CD4-positive, CD25-positive, alpha-beta regulatory T cell (primary cell): ENCODE results near the gene NID1. TPM values are rescaled to one million over a fixed set of nuclear protein-coding genes. Genes with fewer than 3 reads are reported as not detected.

ENCODE experiments used
- ATAC-seq, 2 donors: fragments of 150-1000 bp; cut with Tn5 transposase; one replicate each; pipeline ENCODE4 v1.10.0; 2021; ENCODE audit warnings: low read depth in 2 of 2, moderate number of reproducible peaks in 2 of 2, moderate library complexity in 1 of 2
- DNase-seq, 3 donors: peaks; one replicate each; pipeline versions ENCODE4 v3.0.0 to v3.0.0-alpha.2; 2012 to 2022; ENCODE audit warnings: mixed read lengths in 1 of 3
- H3K27ac ChIP-seq: one replicate; pipeline ENCODE4 v1.7.0; 2013; ENCODE audit warnings: mild to moderate bottlenecking, low read length; ENCODE audit not compliant: insufficient read depth, poor library complexity, severe bottlenecking
- H3K27me3 ChIP-seq: one replicate; pipeline ENCODE4 v1.7.0; 2013; ENCODE audit warnings: low read length; ENCODE audit not compliant: control insufficient read depth, insufficient read depth
- H3K36me3 ChIP-seq: one replicate; pipeline ENCODE4 v1.7.0; 2013; ENCODE audit warnings: mild to moderate bottlenecking, low read length, moderate library complexity; ENCODE audit not compliant: control insufficient read depth, insufficient read depth
- H3K4me1 ChIP-seq: 2 replicates; pipeline ENCODE4 v1.7.0; 2013; ENCODE audit warnings: mild to moderate bottlenecking, low read length; ENCODE audit not compliant: insufficient read depth, control insufficient read depth, poor library complexity, severe bottlenecking
- H3K4me3 ChIP-seq: one replicate; pipeline ENCODE4 v1.7.0; 2013; ENCODE audit warnings: low read depth, mild to moderate bottlenecking, low read length, moderate library complexity
- H3K9me3 ChIP-seq, 2 experiments: 1 replicate in 1 of 2; 2 replicates in 1 of 2; pipeline ENCODE4 v1.7.0; 2013; ENCODE audit warnings: low read length in 2 of 2, mild to moderate bottlenecking in 1 of 2, moderate library complexity in 1 of 2; ENCODE audit not compliant: control insufficient read depth in 2 of 2
- H3K27ac Mint-ChIP-seq, 3 donors: one replicate each; pipeline ENCODE4 v1.8.0; 2020 to 2022; ENCODE audit warnings: mild to moderate bottlenecking in 3 of 3, mixed read lengths in 3 of 3, moderate library complexity in 2 of 3
- H3K27me3 Mint-ChIP-seq: one replicate; pipeline ENCODE4 v1.8.0; 2022; ENCODE audit warnings: mild to moderate bottlenecking, mixed read lengths
- H3K36me3 Mint-ChIP-seq: one replicate; pipeline ENCODE4 v1.8.0; 2020; ENCODE audit warnings: mixed read lengths
- H3K4me1 Mint-ChIP-seq, 4 donors: one replicate each; pipeline ENCODE4 v1.8.0; 2020 to 2022; ENCODE audit warnings: mixed read lengths in 4 of 4, mild to moderate bottlenecking in 1 of 4
- H3K4me3 Mint-ChIP-seq, 4 donors: one replicate each; pipeline ENCODE4 v1.8.0; 2020 to 2022; ENCODE audit warnings: mild to moderate bottlenecking in 4 of 4, mixed read lengths in 4 of 4, moderate library complexity in 3 of 4
- H3K9me3 Mint-ChIP-seq, 7 donors: one replicate each; pipeline ENCODE4 v1.8.0; 2020 to 2022; ENCODE audit warnings: mixed read lengths in 7 of 7, mild to moderate bottlenecking in 3 of 7, moderate library complexity in 2 of 7
- polyA plus RNA-seq, 4 donors: library from polyadenylated mRNA; unstranded; fragments of 300-500 nt; fragmentation: Illumina TruSeq; gene quantifications; one replicate each; pipeline ENCODE4 v1.2.3, GENCODE V29; 2021
- total RNA-seq: library from RNA; stranded (reverse); gene quantifications from one replicate; pipeline ENCODE4 v1.2.3, GENCODE V29; 2022

Gene NID1
- total and polyA plus RNA-seq, 5 donors from 2014 or later = 0.10 TPM; not detected in 4

GRCh38 chr1:235946571-235946981 lies 118.3 kb downstream of the NID1 start:
- Mint-ChIP-seq H3K4me1 (peaks cover 0 to 6% (median 3%) of the 10 kb centered on the region in 4 donors), H3K4me3 (no peak overlapping the region), H3K27ac (peak overlapping the region in 1 of 3 donors; percentile 37), H3K27me3 (peaks cover 10% of the 10 kb centered on the region), H3K9me3 (no peaks in the 10 kb centered on the region), H3K36me3 (no peaks in the 10 kb centered on the region)
- Histone ChIP-seq H3K27ac (no peak overlapping the region), H3K4me1 (no peaks in the 10 kb centered on the region), H3K9me3 (no peaks in the 10 kb centered on the region), H3K36me3 (no peaks in the 10 kb centered on the region), H3K27me3 (no peaks in the 10 kb centered on the region), H3K4me3 (no peak overlapping the region)
- no peak for DNase-seq
- ATAC-seq = no peak

GRCh38 chr1:235945775-235946570 lies 118.9 kb downstream of the NID1 start:
- Histone ChIP-seq H3K27me3 (no peaks in the 10 kb centered on the region), H3K36me3 (no peaks in the 10 kb centered on the region), H3K27ac (no peak overlapping the region), H3K4me1 (no peaks in the 10 kb centered on the region), H3K9me3 (no peaks in the 10 kb centered on the region), H3K4me3 (no peak overlapping the region)
- no peaks in the 10 kb centered on the region for H3K9me3 Mint-ChIP-seq
- peaks cover 0 to 6% (median 3%) of the 10 kb centered on the region in 4 donors for H3K4me1 Mint-ChIP-seq
- no peak overlapping the region for H3K4me3 Mint-ChIP-seq
- ATAC-seq = peak in 1 of 2 donors; percentile 39
- H3K27me3 Mint-ChIP-seq = peaks cover 10% of the 10 kb centered on the region
- H3K36me3 Mint-ChIP-seq = no peaks in the 10 kb centered on the region
- DNase-seq = no peak
- H3K27ac Mint-ChIP-seq = peak overlapping the region in 2 of 3 donors; percentile 39 to 55

- Mint-ChIP-seq H3K27ac (peak overlapping the region in 1 of 3 donors; percentile 69), H3K4me3 (no peak overlapping the region)
Observed at GRCh38 chr1:235943581-235944114, 121.2 kb downstream of the NID1 start.

GRCh38 chr1:235942979-235943575 lies 121.8 kb downstream of the NID1 start:
- Histone ChIP-seq H3K27me3 (no peaks in the 10 kb centered on the region), H3K9me3 (no peaks in the 10 kb centered on the region), H3K4me1 (no peaks in the 10 kb centered on the region), H3K4me3 (no peak overlapping the region), H3K27ac (no peak overlapping the region), H3K36me3 (no peaks in the 10 kb centered on the region)
- DNase-seq (no peak), ATAC-seq (no peak)
- Mint-ChIP-seq H3K36me3 (peaks cover 4% of the 10 kb centered on the region), H3K4me1 (peaks cover 0 to 17% (median 9%) of the 10 kb centered on the region in 4 donors), H3K27ac (no peak overlapping the region), H3K9me3 (no peaks in the 10 kb centered on the region), H3K27me3 (peaks cover 16% of the 10 kb centered on the region), H3K4me3 (no peak overlapping the region)

More at GRCh38 chr1:235943581-235944114, 121.2 kb downstream of the NID1 start:
- Histone ChIP-seq H3K27ac (no peak overlapping the region), H3K4me1 (no peaks in the 10 kb centered on the region), H3K9me3 (no peaks in the 10 kb centered on the region), H3K27me3 (no peaks in the 10 kb centered on the region), H3K36me3 (no peaks in the 10 kb centered on the region), H3K4me3 (no peak overlapping the region)
- Mint-ChIP-seq H3K36me3 (peaks cover 4% of the 10 kb centered on the region), H3K4me1 (peaks cover 0 to 14% (median 6%) of the 10 kb centered on the region in 4 donors), H3K27me3 (peaks cover 16% of the 10 kb centered on the region), H3K9me3 (no peaks in the 10 kb centered on the region)
- DNase-seq (no peak), ATAC-seq (no peak)

- Histone ChIP-seq H3K4me3 (no peak overlapping the region), H3K27ac (no peak overlapping the region), H3K9me3 (no peaks in the 10 kb centered on the region), H3K36me3 (no peaks in the 10 kb centered on the region), H3K27me3 (no peaks in the 10 kb centered on the region), H3K4me1 (no peaks in the 10 kb centered on the region)
- DNase-seq = no peak
- peaks cover 4% of the 10 kb centered on the region for H3K36me3 Mint-ChIP-seq
- no peak overlapping the region for H3K4me3 Mint-ChIP-seq
- H3K27me3 Mint-ChIP-seq = peaks cover 16% of the 10 kb centered on the region
- H3K27ac Mint-ChIP-seq = no peak overlapping the region
- H3K4me1 Mint-ChIP-seq = peaks cover 0 to 17% (median 9%) of the 10 kb centered on the region in 4 donors
- ATAC-seq = no peak
- no peaks in the 10 kb centered on the region for H3K9me3 Mint-ChIP-seq
Observed at GRCh38 chr1:235942625-235942934, 122.3 kb downstream of the NID1 start.

- ATAC-seq = no peak
- Mint-ChIP-seq H3K27ac (no peak overlapping the region), H3K36me3 (peaks cover 4% of the 10 kb centered on the region), H3K9me3 (no peaks in the 10 kb centered on the region), H3K4me1 (peaks cover 0 to 17% (median 9%) of the 10 kb centered on the region in 4 donors), H3K27me3 (peaks cover 16% of the 10 kb centered on the region), H3K4me3 (no peak overlapping the region)
- no peak overlapping the region for H3K4me3 ChIP-seq
- no peak overlapping the region for H3K27ac ChIP-seq
- no peaks in the 10 kb centered on the region for H3K9me3 ChIP-seq
- no peaks in the 10 kb centered on the region for H3K36me3 ChIP-seq
- no peaks in the 10 kb centered on the region for H3K27me3 ChIP-seq
- no peak for DNase-seq
- H3K4me1 ChIP-seq = no peaks in the 10 kb centered on the region
Observed at GRCh38 chr1:235941876-235942624, 122.8 kb downstream of the NID1 start.

- H3K4me3 Mint-ChIP-seq = no peak overlapping the region
- peaks cover 4 to 18% (median 9%) of the 10 kb centered on the region in 4 donors for H3K4me1 Mint-ChIP-seq
- no peak for DNase-seq
- Histone ChIP-seq H3K36me3 (no peaks in the 10 kb centered on the region), H3K27me3 (no peaks in the 10 kb centered on the region), H3K4me3 (no peak overlapping the region), H3K9me3 (no peaks in the 10 kb centered on the region), H3K27ac (no peak overlapping the region), H3K4me1 (no peaks in the 10 kb centered on the region)
- no peaks in the 10 kb centered on the region for H3K9me3 Mint-ChIP-seq
- no peak for ATAC-seq
- H3K27ac Mint-ChIP-seq = no peak overlapping the region
- H3K36me3 Mint-ChIP-seq = peaks cover 4% of the 10 kb centered on the region
- H3K27me3 Mint-ChIP-seq = peaks cover 27% of the 10 kb centered on the region
Observed at GRCh38 chr1:235940285-235940684, 124.6 kb downstream of the NID1 start.
